SH-SY5Y (cell line): ENCODE results near the gene TRMO.

Experiments
- GATA2 ChIP-seq: IDR thresholded peaks from 2 replicates; pipeline ENCODE4 v1.6.1; 2011; ENCODE audit warnings: mild to moderate bottlenecking, low read depth, low read length
- GATA3 ChIP-seq: IDR thresholded peaks from 2 replicates; pipeline ENCODE4 v1.6.1; 2011; ENCODE audit warnings: low read depth, mild to moderate bottlenecking, low read length, moderate library complexity

The TRMO gene, protein sequence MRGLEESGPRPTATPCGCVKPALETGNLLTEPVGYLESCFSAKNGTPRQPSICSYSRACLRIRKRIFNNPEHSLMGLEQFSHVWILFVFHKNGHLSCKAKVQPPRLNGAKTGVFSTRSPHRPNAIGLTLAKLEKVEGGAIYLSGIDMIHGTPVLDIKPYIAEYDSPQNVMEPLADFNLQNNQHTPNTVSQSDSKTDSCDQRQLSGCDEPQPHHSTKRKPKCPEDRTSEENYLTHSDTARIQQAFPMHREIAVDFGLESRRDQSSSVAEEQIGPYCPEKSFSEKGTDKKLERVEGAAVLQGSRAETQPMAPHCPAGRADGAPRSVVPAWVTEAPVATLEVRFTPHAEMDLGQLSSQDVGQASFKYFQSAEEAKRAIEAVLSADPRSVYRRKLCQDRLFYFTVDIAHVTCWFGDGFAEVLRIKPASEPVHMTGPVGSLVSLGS

GRCh38 chr9:97921959-97922724 lies at the start of gene TRMO:
Gene TRMO, minus strand, starts transcription at chr9:97922500. Its CDS starts 7 bp downstream, at chr9:97922493.
- TF ChIP-seq GATA3, result no peak
- no peak; the same call in 1 of the 2 replicates for TF ChIP-seq GATA2

GRCh38 chr9:97970165-97970564 lies 47.9 kb upstream of the TRMO start:
- TF ChIP-seq GATA3, result no peak
- no peak for TF ChIP-seq GATA2

DNA sequence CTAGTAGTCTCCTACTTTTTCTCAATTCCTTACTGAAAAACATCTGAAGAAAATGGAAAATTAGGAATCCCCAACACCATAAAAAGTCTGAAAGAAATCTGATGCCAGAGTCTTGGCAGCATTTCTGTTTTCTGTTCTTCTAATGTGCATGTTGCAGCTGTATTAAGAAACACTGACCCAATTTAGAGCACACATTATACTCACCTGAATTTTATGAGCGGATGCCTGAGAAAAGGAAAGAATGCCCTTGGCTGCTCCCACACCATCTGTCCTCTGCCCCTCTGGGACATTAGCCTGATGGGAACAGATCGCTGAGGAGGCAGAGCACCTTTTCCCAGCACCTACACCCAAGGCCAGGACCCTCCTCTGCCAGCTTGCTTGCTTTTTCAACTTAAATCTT lies 46.7 kb upstream of the TRMO start:
- TF ChIP-seq GATA2 (no peak), GATA3 (no peak)

DNA sequence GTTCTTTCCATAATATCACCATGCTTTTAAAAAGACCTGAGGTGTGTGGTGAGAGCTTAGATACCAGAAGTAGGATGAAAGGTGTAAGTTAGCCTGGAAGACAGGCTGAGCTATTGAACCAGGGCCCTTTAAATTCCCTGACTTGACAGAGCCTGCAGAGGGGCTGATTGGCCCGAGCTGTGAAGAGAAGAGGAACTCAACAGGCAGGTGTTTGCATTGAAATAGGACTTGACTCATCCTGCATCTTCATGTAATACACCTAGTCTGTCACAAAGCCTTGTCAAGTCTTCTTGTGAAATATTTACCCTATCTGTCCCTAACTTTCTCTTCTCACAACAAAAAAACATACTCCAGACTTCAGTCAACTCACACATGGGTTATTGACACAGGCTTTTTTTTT lies 44.2 kb upstream of the TRMO start:
- TF ChIP-seq GATA3 (no peak), GATA2 (no peak)

DNA sequence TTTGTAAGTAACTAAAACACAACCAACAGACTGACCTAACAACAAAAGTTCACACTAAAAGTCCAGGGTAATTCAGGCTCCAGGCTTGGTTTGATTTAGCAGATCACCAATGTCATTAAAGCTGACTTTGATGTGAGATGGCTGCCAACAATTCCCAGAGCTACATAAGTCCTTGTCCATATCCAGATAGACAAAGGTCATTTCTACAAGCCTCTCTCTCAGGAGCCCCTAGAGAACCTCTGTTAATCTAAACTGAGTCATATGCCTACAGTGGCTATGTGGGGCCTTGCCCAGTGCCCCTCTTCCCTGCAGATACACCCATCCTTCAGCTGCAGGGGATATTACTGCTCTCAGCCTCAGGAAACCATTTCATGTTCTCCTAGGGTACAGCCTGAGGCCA lies 42.6 kb upstream of the TRMO start:
- TF ChIP-seq GATA3 (no peak), GATA2 (no peak)

- no peak for TF ChIP-seq GATA3
- TF ChIP-seq GATA2, result no peak
These were observed 40.9 kb upstream of the TRMO start for GRCh38 chr9:97963232-97963631.

GRCh38 chr9:97962575-97962974 lies 40.3 kb upstream of the TRMO start:
- TF ChIP-seq GATA3 (no peak), GATA2 (no peak)

GRCh38 chr9:97962136-97962535 lies 39.8 kb upstream of the TRMO start:
- TF ChIP-seq GATA2 (no peak), GATA3 (no peak)

- TF ChIP-seq GATA2 (no peak), GATA3 (no peak)
These were observed 39.1 kb upstream of the TRMO start for GRCh38 chr9:97961361-97961760.

GRCh38 chr9:97959585-97959984 lies 37.3 kb upstream of the TRMO start:
- no peak for TF ChIP-seq GATA3
- no peak for TF ChIP-seq GATA2

- no peak for TF ChIP-seq GATA2
- no peak for TF ChIP-seq GATA3
These were observed 36.7 kb upstream of the TRMO start for GRCh38 chr9:97958812-97959511.

GRCh38 chr9:97956331-97956730 lies 34.0 kb upstream of the TRMO start:
- no peak for TF ChIP-seq GATA3
- TF ChIP-seq GATA2, result no peak

DNA sequence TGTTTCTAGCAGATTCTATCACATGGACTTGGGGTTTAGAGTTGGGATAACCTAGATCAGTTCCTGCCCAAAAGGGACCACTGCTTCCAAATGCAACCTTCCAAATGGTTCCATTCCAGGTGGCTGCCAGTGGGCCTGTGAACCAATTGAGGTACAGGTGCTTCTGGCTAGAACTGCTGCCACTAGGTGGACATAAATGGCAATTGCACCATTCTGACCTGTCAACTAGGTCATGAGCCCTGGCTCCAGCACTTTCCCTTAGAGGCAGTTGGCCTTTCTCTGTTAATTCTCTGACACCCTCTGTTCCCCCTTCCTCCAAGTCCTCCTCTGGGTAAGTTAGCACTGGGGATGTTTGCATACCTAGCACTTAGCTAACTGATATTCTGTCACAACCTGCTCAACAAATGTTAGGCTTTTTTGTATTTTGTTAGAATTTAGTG lies 32.3 kb upstream of the TRMO start:
- no peak for TF ChIP-seq GATA3
- no peak for TF ChIP-seq GATA2

GRCh38 chr9:97944612-97945011 lies 22.3 kb upstream of the TRMO start:
- TF ChIP-seq GATA2 (no peak), GATA3 (no peak)

- TF ChIP-seq GATA3 (no peak), GATA2 (no peak)
These were observed 21.1 kb upstream of the TRMO start for GRCh38 chr9:97943308-97943855.
